ENCODE results near the gene SCAANT1.

Gene SCAANT1

GRCh38 chr3:63911873-63912767, at the start of gene SCAANT1:
Gene SCAANT1, minus strand, starts transcription at chr3:63912383.
- Histone ChIP-seq H3K9me3 (ENCODE audit: control insufficient read depth, low read length) (no peaks in the 10 kb centered on the region), H3K27ac (peak within 1 kb of the TSS; percentile 68), H3K4me3 (ENCODE audit: low read depth, low read length) (peak within 1 kb of the TSS; percentile 61), H3K4me1 (peaks cover 14% of the 10 kb centered on the region), H3K79me2 (peaks cover 3% of the 10 kb centered on the region), H2AFZ (peak within 1 kb of the TSS; percentile 73), H3K36me3 (ENCODE audit: control insufficient read depth, insufficient read depth, low read length) (no peaks in the 10 kb centered on the region), H3K9ac (peak within 1 kb of the TSS; percentile 30), H3K4me2 (ENCODE audit: low read length) (peak within 1 kb of the TSS; percentile 88), H3K27me3 (ENCODE audit: control insufficient read depth, insufficient read depth, low read length) (no peaks in the 10 kb centered on the region)
- TF ChIP-seq, protein P1, sequence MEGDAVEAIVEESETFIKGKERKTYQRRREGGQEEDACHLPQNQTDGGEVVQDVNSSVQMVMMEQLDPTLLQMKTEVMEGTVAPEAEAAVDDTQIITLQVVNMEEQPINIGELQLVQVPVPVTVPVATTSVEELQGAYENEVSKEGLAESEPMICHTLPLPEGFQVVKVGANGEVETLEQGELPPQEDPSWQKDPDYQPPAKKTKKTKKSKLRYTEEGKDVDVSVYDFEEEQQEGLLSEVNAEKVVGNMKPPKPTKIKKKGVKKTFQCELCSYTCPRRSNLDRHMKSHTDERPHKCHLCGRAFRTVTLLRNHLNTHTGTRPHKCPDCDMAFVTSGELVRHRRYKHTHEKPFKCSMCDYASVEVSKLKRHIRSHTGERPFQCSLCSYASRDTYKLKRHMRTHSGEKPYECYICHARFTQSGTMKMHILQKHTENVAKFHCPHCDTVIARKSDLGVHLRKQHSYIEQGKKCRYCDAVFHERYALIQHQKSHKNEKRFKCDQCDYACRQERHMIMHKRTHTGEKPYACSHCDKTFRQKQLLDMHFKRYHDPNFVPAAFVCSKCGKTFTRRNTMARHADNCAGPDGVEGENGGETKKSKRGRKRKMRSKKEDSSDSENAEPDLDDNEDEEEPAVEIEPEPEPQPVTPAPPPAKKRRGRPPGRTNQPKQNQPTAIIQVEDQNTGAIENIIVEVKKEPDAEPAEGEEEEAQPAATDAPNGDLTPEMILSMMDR (IDR thresholded peaks at IDR 0.05) = no peak

GRCh38 chr3:63961891-63962290, 49.7 kb upstream of the SCAANT1 start:
- Histone ChIP-seq H3K4me1 (peaks cover 4% of the 10 kb centered on the region), H3K36me3 (ENCODE audit: control insufficient read depth, insufficient read depth, low read length) (no peaks in the 10 kb centered on the region), H3K27ac (no peak overlapping the region), H3K27me3 (ENCODE audit: control insufficient read depth, insufficient read depth, low read length) (no peaks in the 10 kb centered on the region), H2AFZ (no peak overlapping the region), H3K4me3 (ENCODE audit: low read depth, low read length) (no peak overlapping the region), H3K4me2 (ENCODE audit: low read length) (no peak overlapping the region), H3K79me2 (peaks cover 7% of the 10 kb centered on the region), H3K9me3 (ENCODE audit: control insufficient read depth, low read length) (no peaks in the 10 kb centered on the region), H3K9ac (no peak overlapping the region)
- TF ChIP-seq, protein P1 (IDR thresholded peaks at IDR 0.05) = peak; percentile 66

- H2AFZ ChIP-seq = no peak overlapping the region
- H3K9me3 ChIP-seq (ENCODE audit: control insufficient read depth, low read length) = no peaks in the 10 kb centered on the region
- H3K27ac ChIP-seq = no peak overlapping the region
- H3K79me2 ChIP-seq = peaks cover 5% of the 10 kb centered on the region
- H3K27me3 ChIP-seq (ENCODE audit: control insufficient read depth, insufficient read depth, low read length) = no peaks in the 10 kb centered on the region
- no peak overlapping the region for H3K4me3 ChIP-seq (ENCODE audit: low read depth, low read length)
- TF ChIP-seq, protein P1 (IDR thresholded peaks at IDR 0.05) = no peak
- H3K9ac ChIP-seq = no peak overlapping the region
- H3K36me3 ChIP-seq (ENCODE audit: control insufficient read depth, insufficient read depth, low read length) = no peaks in the 10 kb centered on the region
- no peaks in the 10 kb centered on the region for H3K4me1 ChIP-seq
- no peak overlapping the region for H3K4me2 ChIP-seq (ENCODE audit: low read length)
Measured at GRCh38 chr3:63960048-63960711, 48.0 kb upstream of the SCAANT1 start.

GRCh38 chr3:63959146-63959545, 47.0 kb upstream of the SCAANT1 start:
- Histone ChIP-seq H3K36me3 (ENCODE audit: control insufficient read depth, insufficient read depth, low read length) (no peaks in the 10 kb centered on the region), H3K79me2 (peaks cover 4% of the 10 kb centered on the region), H3K4me2 (ENCODE audit: low read length) (no peak overlapping the region), H2AFZ (no peak overlapping the region), H3K4me3 (ENCODE audit: low read depth, low read length) (no peak overlapping the region), H3K9ac (no peak overlapping the region), H3K27ac (no peak overlapping the region), H3K4me1 (no peaks in the 10 kb centered on the region), H3K27me3 (ENCODE audit: control insufficient read depth, insufficient read depth, low read length) (no peaks in the 10 kb centered on the region), H3K9me3 (ENCODE audit: control insufficient read depth, low read length) (no peaks in the 10 kb centered on the region)
- TF ChIP-seq, protein P1 (IDR thresholded peaks at IDR 0.05) = no peak

All from parathyroid adenoma (tissue), 2 donors.